Tibial artery (tissue), 4 donors: Measurements from ENCODE around the gene SLC34A3.

Source experiments
- DNase-seq, 2 donors: peaks; one replicate each; pipeline ENCODE4 v3.0.0-alpha.2; 2019
- H3K27ac ChIP-seq, 2 donors: fragments of 200-600 bp; sonication (generic) in 1 of 2; 1 replicate in 1 of 2; 2 replicates in 1 of 2; pipeline ENCODE4 v1.5.1; 2018 to 2019; ENCODE audit warnings: mild to moderate bottlenecking in 1 of 2
- H3K27me3 ChIP-seq, 2 donors: fragments of 200-600 bp; sonication (generic) in 1 of 2; one replicate each; pipeline versions ENCODE4 v1.5.1 to v1.6.0; 2016 to 2019
- H3K36me3 ChIP-seq, 3 donors: fragments of 200-600 bp; sonication (generic) in 2 of 3; one replicate each; pipeline ENCODE4 v1.5.1; 2016 to 2019; ENCODE audit warnings: mild to moderate bottlenecking in 2 of 3
- H3K4me1 ChIP-seq, 4 donors: fragments of 200-600 bp; sonication (generic) in 2 of 4; 1 replicate in 3 of 4; 2 replicates in 1 of 4; pipeline ENCODE4 v1.5.1; 2016 to 2019
- H3K4me3 ChIP-seq, 2 donors: fragments of 200-600 bp; sonication (generic) in 1 of 2; 1 replicate in 1 of 2; 2 replicates in 1 of 2; pipeline ENCODE4 v1.5.1; 2018 to 2019; ENCODE audit warnings: mild to moderate bottlenecking in 2 of 2
- H3K9me3 ChIP-seq, 3 donors: fragments of 200-600 bp; sonication (generic) in 1 of 3; one replicate each; pipeline ENCODE4 v1.5.1; 2016 to 2019
- intact Hi-C: fragments of 100-400 bp; cut with DNase I; formaldehyde crosslinking; loops from one replicate; pipeline ENCODE4 v1.15.0; 2023; ENCODE audit warnings: low total_unique reads
- TF ChIP-seq, protein P1 (sequence below), 2 experiments: fragments of 200-600 bp in 1 of 2; fragments of 450-650 bp in 1 of 2; IDR thresholded peaks; one replicate each; pipeline ENCODE4 v1.5.1; 2017 to 2019; ENCODE audit warnings: antibody characterized with exemption in 2 of 2, mild to moderate bottlenecking in 1 of 2, moderate library complexity in 1 of 2

SLC34A3 gene

GRCh38 chr9:137247916-137248175 lies 17.1 kb downstream of the SLC34A3 start:
- peaks cover 0 to 30% of the 10 kb centered on the region in 2 donors for H3K27me3 ChIP-seq
- no peak overlapping the region for H3K4me3 ChIP-seq
- peaks cover 0 to 10% (median 8%) of the 10 kb centered on the region in 4 donors for H3K4me1 ChIP-seq
- H3K36me3 ChIP-seq, result peaks cover 2 to 11% (median 11%) of the 10 kb centered on the region in 3 donors
- no peak overlapping the region for H3K27ac ChIP-seq
- intact Hi-C loops, result no loop called here
- DNase-seq, result no peak
- H3K9me3 ChIP-seq, result no peaks in the 10 kb centered on the region
- TF ChIP-seq, protein P1, sequence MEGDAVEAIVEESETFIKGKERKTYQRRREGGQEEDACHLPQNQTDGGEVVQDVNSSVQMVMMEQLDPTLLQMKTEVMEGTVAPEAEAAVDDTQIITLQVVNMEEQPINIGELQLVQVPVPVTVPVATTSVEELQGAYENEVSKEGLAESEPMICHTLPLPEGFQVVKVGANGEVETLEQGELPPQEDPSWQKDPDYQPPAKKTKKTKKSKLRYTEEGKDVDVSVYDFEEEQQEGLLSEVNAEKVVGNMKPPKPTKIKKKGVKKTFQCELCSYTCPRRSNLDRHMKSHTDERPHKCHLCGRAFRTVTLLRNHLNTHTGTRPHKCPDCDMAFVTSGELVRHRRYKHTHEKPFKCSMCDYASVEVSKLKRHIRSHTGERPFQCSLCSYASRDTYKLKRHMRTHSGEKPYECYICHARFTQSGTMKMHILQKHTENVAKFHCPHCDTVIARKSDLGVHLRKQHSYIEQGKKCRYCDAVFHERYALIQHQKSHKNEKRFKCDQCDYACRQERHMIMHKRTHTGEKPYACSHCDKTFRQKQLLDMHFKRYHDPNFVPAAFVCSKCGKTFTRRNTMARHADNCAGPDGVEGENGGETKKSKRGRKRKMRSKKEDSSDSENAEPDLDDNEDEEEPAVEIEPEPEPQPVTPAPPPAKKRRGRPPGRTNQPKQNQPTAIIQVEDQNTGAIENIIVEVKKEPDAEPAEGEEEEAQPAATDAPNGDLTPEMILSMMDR (IDR thresholded peaks at IDR 0.05), result no peak

GRCh38 chr9:137250329-137251193 lies 19.9 kb downstream of the SLC34A3 start:
- intact Hi-C loops, result no loop called here

GRCh38 chr9:137251194-137251461 lies 20.4 kb downstream of the SLC34A3 start, which contains the start of gene STPG3:
STPG3 (plus strand) TSS chr9:137251286; CDS start chr9:137251287, 1 bp downstream.
- Histone ChIP-seq H3K36me3 (no peaks in the 10 kb centered on the region), H3K4me3 (no peak within 1 kb of the TSS), H3K27me3 (peaks cover 0 to 33% of the 10 kb centered on the region in 2 donors), H3K27ac (no peak within 1 kb of the TSS), H3K9me3 (no peaks in the 10 kb centered on the region), H3K4me1 (peaks cover 0 to 17% (median 13%) of the 10 kb centered on the region in 4 donors)
- TF ChIP-seq, protein P1 (IDR thresholded peaks at IDR 0.05), result no peak
- intact Hi-C loops, result no loop called here
- no peak for DNase-seq

More at GRCh38 chr9:137250329-137251193, 19.9 kb downstream of the SLC34A3 start:
- Histone ChIP-seq H3K4me3 (no peak overlapping the region), H3K9me3 (no peaks in the 10 kb centered on the region), H3K4me1 (peaks cover 0 to 12% (median 9%) of the 10 kb centered on the region in 4 donors), H3K36me3 (no peaks in the 10 kb centered on the region), H3K27me3 (peaks cover 0 to 33% of the 10 kb centered on the region in 2 donors), H3K27ac (no peak overlapping the region)
- no peak for DNase-seq
- TF ChIP-seq, protein P1 (IDR thresholded peaks at IDR 0.05), result no peak

- intact Hi-C loops, result no loop called here
Observed at GRCh38 chr9:137251490-137252268, 21.0 kb downstream of the SLC34A3 start.

More at GRCh38 chr9:137251490-137252268, 21.0 kb downstream of the SLC34A3 start:
- H3K4me1 ChIP-seq, result peaks cover 0 to 22% (median 18%) of the 10 kb centered on the region in 4 donors
- H3K9me3 ChIP-seq, result no peaks in the 10 kb centered on the region
- H3K4me3 ChIP-seq, result no peak overlapping the region
- TF ChIP-seq, protein P1 (IDR thresholded peaks at IDR 0.05), result no peak
- peaks cover 0 to 5% (median 1%) of the 10 kb centered on the region in 3 donors for H3K36me3 ChIP-seq
- H3K27ac ChIP-seq, result no peak overlapping the region
- no peak for DNase-seq
- peaks cover 0 to 33% of the 10 kb centered on the region in 2 donors for H3K27me3 ChIP-seq
